GM19463 (cell line): Measurements from ENCODE around the gene RAB3GAP1.
A peak's percentile ranks its signal among the peaks of the same experiment; 100 is the strongest.
"Not testable (repeated sequence)": the region's sequence is repeated elsewhere in the genome, so short reads cannot be mapped to it uniquely, and the experiment has no call there.

Experiments used
- ATAC-seq: cut with Tn5 transposase; IDR thresholded peaks from one replicate; pipeline ENCODE4 v1.9.1; 2021; ENCODE audit warnings: mild to moderate bottlenecking, moderate library complexity; ENCODE audit not compliant: unreplicated experiment

Gene RAB3GAP1

GRCh38 chr2:135052997-135053474 is 944 bp downstream of the RAB3GAP1 start:
- ATAC-seq: peak; percentile 39

GRCh38 chr2:135055182-135055786 is 3.2 kb downstream of the RAB3GAP1 start:
- ATAC-seq: no peak

- ATAC-seq: no peak
Observed at GRCh38 chr2:135056790-135057189, 4.7 kb downstream of the RAB3GAP1 start.

GRCh38 chr2:135059577-135059976 is 7.5 kb downstream of the RAB3GAP1 start:
- no peak for ATAC-seq

- ATAC-seq: no peak
Observed at GRCh38 chr2:135063210-135063609, 11.1 kb downstream of the RAB3GAP1 start.

GRCh38 chr2:135064149-135064548 is 12.1 kb downstream of the RAB3GAP1 start:
- no peak for ATAC-seq

GRCh38 chr2:135066710-135067109 is 14.6 kb downstream of the RAB3GAP1 start:
- ATAC-seq: no peak

- no peak for ATAC-seq
Observed at GRCh38 chr2:135072125-135072997, 20.3 kb downstream of the RAB3GAP1 start.

GRCh38 chr2:135074216-135074615 is 22.1 kb downstream of the RAB3GAP1 start:
- no peak for ATAC-seq

GRCh38 chr2:135076556-135076955 is 24.5 kb downstream of the RAB3GAP1 start:
- no peak for ATAC-seq

- no peak for ATAC-seq
Observed at GRCh38 chr2:135078417-135078816, 26.3 kb downstream of the RAB3GAP1 start.

- no peak for ATAC-seq
Observed at GRCh38 chr2:135086222-135086621, 34.1 kb downstream of the RAB3GAP1 start.

- not testable (repeated sequence) for ATAC-seq
Observed at GRCh38 chr2:135089597-135089996, 37.5 kb downstream of the RAB3GAP1 start.

GRCh38 chr2:135091681-135092080 is 39.6 kb downstream of the RAB3GAP1 start:
- no peak for ATAC-seq

GRCh38 chr2:135093193-135093592 is 41.1 kb downstream of the RAB3GAP1 start:
- ATAC-seq: no peak

- ATAC-seq: no peak
Observed at GRCh38 chr2:135093670-135094330, 41.7 kb downstream of the RAB3GAP1 start.

- no peak for ATAC-seq
Observed at GRCh38 chr2:135094508-135094907, 42.4 kb downstream of the RAB3GAP1 start.

- no peak for ATAC-seq
Observed at GRCh38 chr2:135095591-135095990, 43.5 kb downstream of the RAB3GAP1 start.

GRCh38 chr2:135096665-135097446 is 44.8 kb downstream of the RAB3GAP1 start:
- no peak for ATAC-seq

- ATAC-seq: no peak
Observed at GRCh38 chr2:135097532-135098231, 45.6 kb downstream of the RAB3GAP1 start.
